ENCODE measurements around the gene TFEB. TPM values are rescaled to one million over a fixed set of nuclear protein-coding genes. Genes with fewer than 3 reads are reported as not detected.

Gene TFEB
- polyA plus RNA-seq, 12 donors: 3.7 to 27.9 (median 6.0) TPM; not detected in 1

DNA sequence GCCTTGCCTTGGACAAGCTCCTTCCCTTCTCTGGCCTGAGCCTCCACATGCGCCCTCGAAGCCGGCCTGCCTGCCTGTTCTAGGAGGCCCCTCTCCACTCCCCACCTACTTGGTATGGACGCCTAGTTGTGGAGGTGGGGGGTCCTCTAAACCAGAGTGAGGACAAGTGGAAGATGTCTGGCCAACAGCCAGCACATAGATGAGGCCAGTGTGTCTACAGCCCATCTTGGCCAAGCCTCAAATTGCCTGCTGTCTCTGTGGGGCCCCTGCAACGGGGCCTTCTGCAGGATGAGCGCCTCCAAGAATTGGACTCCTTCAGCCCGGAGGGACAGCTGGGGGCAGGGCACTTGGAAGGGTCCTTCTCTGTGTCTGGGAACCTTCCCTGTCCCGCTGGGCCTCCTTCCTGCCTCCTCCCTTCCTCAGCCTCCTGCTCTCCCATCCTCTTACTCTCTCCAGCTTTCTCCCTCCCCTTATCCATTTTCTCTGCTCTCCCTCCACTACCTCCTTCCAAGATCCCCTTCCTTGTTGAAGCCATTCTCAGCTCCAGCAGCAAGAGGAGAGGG, 95.5 kb downstream of the TFEB start:
- DNase-seq: peak; percentile 84

DNA sequence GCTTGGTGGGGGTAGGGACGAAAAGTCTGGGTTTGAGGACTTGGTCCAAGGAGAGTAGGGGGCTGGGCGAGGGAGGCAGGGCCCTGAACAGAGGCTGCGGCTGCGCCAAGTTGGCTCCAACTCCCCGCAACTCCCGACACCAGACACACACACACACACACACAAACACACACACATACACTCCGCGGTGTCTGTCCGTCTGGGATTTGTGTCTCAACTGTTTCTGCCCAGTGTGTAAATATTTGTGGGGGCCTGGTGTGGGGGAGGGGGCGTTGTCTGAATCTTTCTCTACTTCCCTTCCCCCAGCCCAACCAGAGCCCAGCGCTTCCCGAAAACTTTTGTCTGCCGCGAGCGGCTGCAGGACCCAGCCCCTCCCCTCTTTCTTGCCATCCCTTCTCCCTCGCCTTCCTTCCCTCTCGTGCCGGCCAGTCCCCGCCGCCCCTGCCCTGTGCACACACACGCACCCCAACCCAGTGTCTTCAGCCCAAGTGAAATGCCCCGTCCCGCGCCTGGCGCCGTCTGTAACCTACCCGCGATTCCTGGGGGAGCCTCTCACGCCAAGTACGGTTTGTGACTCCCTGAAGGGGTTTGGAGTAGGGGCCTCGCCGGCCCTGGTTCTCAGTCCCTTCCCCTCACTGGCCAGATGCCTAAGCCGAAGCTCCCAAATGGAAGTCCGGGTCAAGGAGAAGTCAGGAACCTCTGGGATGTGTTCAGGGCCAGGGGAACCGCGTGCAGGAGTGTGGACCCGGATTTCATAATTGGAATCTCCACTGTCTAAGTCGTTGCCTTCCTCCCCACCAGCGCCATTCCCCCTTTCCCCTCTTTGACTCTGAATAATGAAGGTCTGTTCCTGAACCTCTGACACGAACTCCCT, 96.2 kb downstream of the TFEB start:
- peak; percentile 85 for DNase-seq

DNA sequence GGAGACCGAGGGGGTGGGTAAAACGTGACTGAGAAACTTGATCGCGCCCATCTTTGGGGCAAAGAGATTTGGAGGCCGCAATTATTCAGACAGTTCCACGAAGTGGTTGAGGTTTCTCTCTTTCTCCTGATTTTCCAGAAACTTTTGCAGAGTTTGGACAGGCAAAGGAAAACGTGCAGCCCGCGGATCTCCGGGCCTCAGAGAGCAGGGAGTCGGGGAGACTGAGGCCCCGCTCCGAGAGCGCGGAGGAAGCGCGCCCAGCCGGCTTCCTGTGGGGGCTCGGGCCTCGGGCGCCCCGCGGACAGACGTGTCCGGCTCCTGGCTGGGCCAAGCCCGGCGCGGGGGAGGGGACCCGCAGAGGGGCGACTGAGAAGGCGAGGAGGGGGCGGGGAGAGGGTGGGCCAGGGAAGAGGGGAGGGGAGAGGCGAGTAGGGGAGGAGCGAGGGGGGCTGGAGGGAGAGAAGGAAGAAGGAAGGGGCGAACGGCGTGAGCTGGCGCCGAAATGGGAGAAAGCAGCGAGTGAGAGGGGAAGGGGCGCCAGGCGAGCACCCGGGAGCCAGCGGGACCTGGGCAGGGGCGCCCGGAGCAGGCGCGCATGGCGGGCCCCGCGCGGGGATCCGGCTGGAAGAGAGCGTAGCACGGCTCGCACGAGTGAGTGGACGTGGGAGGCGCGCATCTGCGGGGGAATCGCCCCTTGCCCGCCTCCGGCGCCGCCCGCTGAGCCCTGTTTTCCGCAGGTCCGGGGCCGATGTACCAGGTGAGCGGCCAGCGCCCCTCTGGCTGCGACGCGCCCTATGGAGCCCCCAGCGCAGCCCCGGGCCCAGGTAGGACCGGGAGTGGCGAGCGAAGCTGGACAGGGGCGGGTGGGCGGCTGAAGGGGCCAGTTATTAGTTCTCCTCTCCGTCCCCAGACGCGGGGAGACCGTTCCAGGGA, 97.1 kb downstream of the TFEB start, which contains the start of gene MDFI:
TSS of gene MDFI (plus strand) at position 467 of the 933 bp plus-strand sequence. CDS start at position 749, 282 bp downstream.
- peak; percentile 84 for DNase-seq

DNA sequence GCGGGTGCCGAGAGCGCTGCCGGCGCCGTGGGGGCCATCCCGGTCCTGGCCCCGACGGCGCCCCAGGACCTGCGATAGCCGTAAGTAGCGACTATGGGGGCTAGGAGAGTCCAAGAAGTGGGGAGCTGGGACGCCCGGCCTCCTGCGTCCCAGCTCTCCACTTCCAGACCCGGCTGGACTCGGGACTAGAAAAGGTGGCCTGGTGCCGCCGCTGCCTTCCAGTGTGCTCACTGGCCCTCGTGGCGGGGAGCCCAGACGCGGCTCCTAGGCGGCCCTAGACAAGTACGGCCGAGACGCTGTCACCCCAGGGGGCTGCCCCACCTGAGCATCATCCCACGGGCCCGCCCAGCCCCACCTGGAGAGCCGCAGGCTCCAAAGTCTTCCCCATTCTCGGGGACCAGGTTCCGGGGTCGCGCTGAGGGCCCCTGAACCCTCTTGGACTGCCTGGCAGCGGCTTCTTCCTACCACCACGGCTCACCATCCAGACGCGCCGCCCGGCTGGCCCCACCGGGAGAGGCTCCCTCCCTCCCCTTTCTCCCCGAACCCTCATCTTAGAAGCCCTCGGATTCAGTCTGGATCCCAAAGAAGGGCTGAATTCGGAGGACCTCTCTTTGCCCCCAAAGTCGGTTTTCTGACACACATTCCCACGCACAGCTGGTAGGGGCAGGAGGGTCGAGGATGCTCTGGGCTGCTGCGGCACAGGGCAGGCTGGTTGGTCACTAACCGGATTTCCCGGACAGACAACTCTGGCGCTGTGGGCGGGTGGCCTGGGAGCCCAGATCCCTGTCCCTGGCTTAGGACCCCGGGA, 98.0 kb downstream of the TFEB start:
- DNase-seq: no peak

DNA sequence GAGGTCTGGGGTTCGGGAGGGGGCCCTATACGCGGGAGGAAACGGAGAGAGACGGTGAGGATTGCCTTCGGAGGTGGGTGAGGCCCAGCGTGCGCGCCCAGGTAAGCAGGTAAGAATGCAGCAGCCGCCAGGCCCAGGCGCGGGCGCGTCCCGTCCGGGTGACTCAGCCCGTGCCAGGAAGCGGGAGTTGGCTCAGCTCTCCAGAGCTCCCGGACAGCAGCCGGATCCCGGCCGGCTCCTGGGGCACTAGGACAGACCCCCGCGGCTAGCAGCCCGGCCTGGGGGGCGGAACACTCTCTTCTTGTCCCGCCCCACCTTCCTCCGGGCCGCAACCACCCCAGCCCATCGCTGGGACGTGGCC, 98.6 kb downstream of the TFEB start:
- no peak for DNase-seq

DNA sequence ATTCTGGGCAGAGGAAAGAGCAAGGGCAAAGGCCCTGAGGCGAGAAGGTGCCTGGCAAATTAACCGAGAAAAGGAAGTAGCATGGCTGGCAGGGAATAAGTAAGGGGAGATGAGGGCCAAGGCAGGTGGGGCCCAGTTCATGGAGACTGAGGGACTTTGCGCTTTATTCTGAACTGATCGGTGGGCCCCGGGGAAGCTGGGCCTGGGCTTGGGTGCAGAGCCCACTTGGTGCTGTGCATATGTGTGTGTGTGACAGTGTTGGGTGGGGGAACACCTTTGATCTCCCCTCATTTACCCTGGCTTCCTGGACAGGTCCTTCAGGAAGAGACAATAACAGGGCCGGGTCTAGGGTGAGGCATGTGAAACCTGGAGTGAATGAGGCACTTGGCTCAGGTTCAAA, 100.0 kb downstream of the TFEB start:
- no peak for DNase-seq

DNA sequence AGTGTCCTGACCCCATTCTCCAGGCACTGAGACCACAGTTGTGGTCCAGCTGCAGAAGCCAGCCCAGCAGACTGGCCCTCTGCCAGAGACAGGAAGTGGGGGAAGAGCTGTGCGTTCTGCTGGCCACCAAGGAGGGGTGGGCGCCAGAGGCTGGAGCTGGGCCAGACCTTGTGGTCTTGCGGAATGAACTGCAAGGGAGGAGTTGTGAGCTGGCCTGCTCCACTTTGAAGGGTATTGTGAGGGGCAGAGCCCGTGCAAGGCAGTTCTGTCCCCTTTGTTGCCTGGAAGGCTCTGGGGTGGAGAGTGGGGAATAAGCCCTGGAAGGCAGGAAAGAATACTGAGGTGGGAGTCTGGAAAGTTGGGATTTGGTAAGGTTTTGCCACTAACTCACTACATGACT, 100.8 kb downstream of the TFEB start:
- no peak for DNase-seq

Other genes with a start within 250 kb of the TFEB start
- gene FOXP4, start 189.2 kb downstream of the TFEB start, polyA plus RNA-seq (ENCODE audit: insufficient read length in 12 of 12): 10 to 100 TPM in 8 of 12 donors, 1 to 10 TPM in 3, not detected in 1; 9.1 to 30.8 (median 12.4) TPM
- gene MDFI, start 97.1 kb downstream of the TFEB start, polyA plus RNA-seq (ENCODE audit: insufficient read length in 12 of 12): 10 to 100 TPM in 11 of 12 donors, not detected in 1; 29.6 to 84.0 (median 43.2) TPM
- gene PGC, start 11.8 kb upstream of the TFEB start, polyA plus RNA-seq (ENCODE audit: insufficient read length in 12 of 12): not detected
- 10 to 100 TPM in 1 of 12 donors, 1 to 10 TPM in 10, not detected in 1; 5.7 to 11.9 (median 6.6) TPM for gene FRS3, start 44.3 kb upstream of the TFEB start, polyA plus RNA-seq (ENCODE audit: insufficient read length in 12 of 12)
- gene PRICKLE4, start 45.2 kb upstream of the TFEB start, polyA plus RNA-seq (ENCODE audit: insufficient read length in 12 of 12): 1 to 10 TPM in 10 of 12 donors, not detected in 2; 1.2 to 6.9 (median 2.5) TPM
- gene TOMM6, start 52.1 kb upstream of the TFEB start, polyA plus RNA-seq (ENCODE audit: insufficient read length in 12 of 12): 100 to 1,000 TPM in 11 of 12 donors, not detected in 1; 130 to 199 (median 175) TPM
- 10 to 100 TPM in 1 of 12 donors, 1 to 10 TPM in 10, not detected in 1; 4.2 to 10.3 (median 5.1) TPM for gene USP49, start 159.8 kb upstream of the TFEB start, polyA plus RNA-seq (ENCODE audit: insufficient read length in 12 of 12)
- gene MED20, start 185.5 kb upstream of the TFEB start, polyA plus RNA-seq (ENCODE audit: insufficient read length in 12 of 12): 10 to 100 TPM in 11 of 12 donors, not detected in 1; 15.6 to 22.6 (median 19.7) TPM
- 10 to 100 TPM in 10 of 12 donors, not detected in 2; 21.7 to 35.4 (median 32.0) TPM for gene BYSL, start 185.9 kb upstream of the TFEB start, polyA plus RNA-seq (ENCODE audit: insufficient read length in 12 of 12)
- 10 to 100 TPM in 11 of 12 donors, not detected in 1; 58.5 to 82.8 (median 68.1) TPM for gene CCND3, start 206.2 kb upstream of the TFEB start, polyA plus RNA-seq (ENCODE audit: insufficient read length in 12 of 12)